Pons (tissue), 1 donor: ENCODE measurements around the gene FAM187B.
"Not testable (repeated sequence)": the region's sequence is repeated elsewhere in the genome, so short reads cannot be mapped to it uniquely, and the experiment has no call there.

ENCODE experiments used
- DNase-seq: peaks from one replicate; pipeline ENCODE4 v3.0.0-alpha.2; 2016; ENCODE audit warnings: low spot score

The FAM187B gene

GRCh38 chr19:35213663-35214632, 14.6 kb downstream of the FAM187B start:
- DNase-seq: peak; percentile 59

GRCh38 chr19:35212241-35212640, 16.3 kb downstream of the FAM187B start:
- no peak for DNase-seq

GRCh38 chr19:35211545-35212230, 16.9 kb downstream of the FAM187B start:
- DNase-seq: peak; percentile 36

GRCh38 chr19:35209646-35210045, 18.9 kb downstream of the FAM187B start:
- DNase-seq: no peak

GRCh38 chr19:35208121-35208520, 20.4 kb downstream of the FAM187B start:
- DNase-seq: no peak

- DNase-seq: no peak
These were observed 21.1 kb downstream of the FAM187B start for GRCh38 chr19:35207391-35207871.

GRCh38 chr19:35206855-35207254, 21.7 kb downstream of the FAM187B start:
- no peak for DNase-seq

GRCh38 chr19:35206379-35206778, 22.2 kb downstream of the FAM187B start:
- DNase-seq: no peak

- no peak for DNase-seq
These were observed 22.7 kb downstream of the FAM187B start for GRCh38 chr19:35205733-35206323.

- peak; percentile 59 for DNase-seq
These were observed 23.5 kb downstream of the FAM187B start for GRCh38 chr19:35204799-35205732.

- no peak for DNase-seq
These were observed 25.5 kb downstream of the FAM187B start for GRCh38 chr19:35202722-35203688.

- DNase-seq: no peak
These were observed 29.1 kb downstream of the FAM187B start for GRCh38 chr19:35199481-35199880.

- not testable (repeated sequence) for DNase-seq
These were observed 31.7 kb downstream of the FAM187B start for GRCh38 chr19:35196861-35197260.

GRCh38 chr19:35195830-35196229, 32.7 kb downstream of the FAM187B start:
- DNase-seq: no peak

GRCh38 chr19:35194012-35194984, 34.2 kb downstream of the FAM187B start:
- no peak for DNase-seq

- no peak for DNase-seq
These were observed 43.7 kb downstream of the FAM187B start for GRCh38 chr19:35184884-35185283.

GRCh38 chr19:35184267-35184666, 44.3 kb downstream of the FAM187B start:
- DNase-seq: no peak

- DNase-seq: no peak
These were observed 47.2 kb downstream of the FAM187B start for GRCh38 chr19:35181387-35181786.

- no peak for DNase-seq
These were observed 48.7 kb downstream of the FAM187B start for GRCh38 chr19:35179830-35180229.
